MCF 10A (cell line): Measurements from ENCODE around the gene ST3GAL3. TPM values are rescaled to one million over a fixed set of nuclear protein-coding genes. Genes with fewer than 3 reads are reported as not detected.

ENCODE experiments used
- BruUV-seq: library from RNA; stranded (reverse); fragments of 400-500 nt; replicated peaks from 2 replicates; lab custom pipeline; 2021; lab: Mats Ljungman, UMichigan
- CTCF ChIA-PET: fragments of 300-600 bp; sonication (Branson Sonifier 250); formaldehyde crosslinking; extraction: SDS; loops from one replicate; lab custom pipeline; 2021; ENCODE audit warnings: antibody characterized with exemption, inconsistent platforms; lab: Yijun Ruan, JAX
- POLR2A ChIA-PET: fragments of 300-600, 350-650 bp; sonication (Branson Sonifier 250); formaldehyde crosslinking; extraction: SDS; loops from one replicate; lab custom pipeline; 2020; ENCODE audit warnings: antibody characterized with exemption, inconsistent platforms; lab: Yijun Ruan, JAX
- DNase-seq: peaks from one replicate; pipeline ENCODE4 v3.0.0-alpha.2; 2018; ENCODE audit not compliant: unreplicated experiment
- H3K27ac Mint-ChIP-seq: one replicate; pipeline ENCODE4 v1.8.0; 2022; ENCODE audit warnings: mild to moderate bottlenecking, low read depth, mixed read lengths; ENCODE audit not compliant: unreplicated experiment
- H3K27me3 Mint-ChIP-seq: one replicate; pipeline ENCODE4 v1.8.0; 2022; ENCODE audit warnings: mixed read lengths; ENCODE audit not compliant: insufficient read depth, unreplicated experiment
- H3K36me3 Mint-ChIP-seq: one replicate; pipeline ENCODE4 v1.8.0; 2022; ENCODE audit warnings: mild to moderate bottlenecking, moderate library complexity, mixed read lengths; ENCODE audit not compliant: insufficient read depth, unreplicated experiment
- H3K4me1 Mint-ChIP-seq: one replicate; pipeline ENCODE4 v1.8.0; 2022; ENCODE audit warnings: mixed read lengths; ENCODE audit not compliant: insufficient read depth, unreplicated experiment
- H3K4me3 Mint-ChIP-seq: one replicate; pipeline ENCODE4 v1.8.0; 2022; ENCODE audit warnings: mild to moderate bottlenecking, moderate library complexity, mixed read lengths; ENCODE audit not compliant: unreplicated experiment
- H3K9me3 Mint-ChIP-seq: one replicate; pipeline ENCODE4 v1.8.0; 2022; ENCODE audit warnings: mixed read lengths; ENCODE audit not compliant: unreplicated experiment
- CTCF ChIP-seq: fragments of 200-600 bp; IDR thresholded peaks from one replicate; pipeline ENCODE4 v1.8.0; 2022; ENCODE audit warnings: antibody characterized with exemption, mild to moderate bottlenecking; ENCODE audit not compliant: unreplicated experiment
- intact Hi-C: fragments of 100-400 bp; cut with micrococcal nuclease; formaldehyde crosslinking; loops from 2 replicates; pipeline ENCODE4 v1.14.1; 2022
- total RNA-seq: library from RNA; stranded (reverse); gene quantifications from 2 replicates; pipeline ENCODE4 v1.2.3, GENCODE V29; 2022

ST3GAL3 gene
- total RNA-seq, 1 experiment from 2014 or later = 24.2 TPM

- no peaks in the 10 kb centered on the region for H3K27me3 Mint-ChIP-seq
- peak; percentile 94 for DNase-seq
- CTCF ChIA-PET = no interaction called here
- peaks cover 46% of the 10 kb centered on the region for H3K4me1 Mint-ChIP-seq
- intact Hi-C loops = no loop called here
- POLR2A ChIA-PET = interaction anchor here (1.6 kb wide), 1 partner anchor 10 kb away, joined by 3 read pairs; no protein-coding TSS in a partner anchor
- H3K27ac Mint-ChIP-seq = no peak overlapping the region
- H3K4me3 Mint-ChIP-seq = no peak overlapping the region
- no peak for TF ChIP-seq CTCF
- peaks cover 20% of the 10 kb centered on the region for H3K36me3 Mint-ChIP-seq
- BruUV-seq = no TSS peak
- H3K9me3 Mint-ChIP-seq = no peaks in the 10 kb centered on the region
These were observed 129.1 kb downstream of the ST3GAL3 start for GRCh38 chr1:43836267-43836951.

- DNase-seq = no peak
- Mint-ChIP-seq H3K27ac (no peak overlapping the region), H3K4me1 (peaks cover 38% of the 10 kb centered on the region)
These were observed 131.7 kb downstream of the ST3GAL3 start for GRCh38 chr1:43839056-43839455.

GRCh38 chr1:43841321-43842174 lies 134.2 kb downstream of the ST3GAL3 start:
- POLR2A ChIA-PET = interaction anchor here (1.4 kb wide), 1 partner anchor 11 kb away, joined by 3 read pairs; no protein-coding TSS in a partner anchor

More at GRCh38 chr1:43839056-43839455, 131.7 kb downstream of the ST3GAL3 start:
- intact Hi-C loops = no loop called here
- ChIA-PET CTCF (interaction anchor here (0.7 to 1.0 kb wide), 2 partner anchors 20 to 96 kb away, joined by 4 read pairs; no protein-coding TSS in a partner anchor), POLR2A (no interaction called here)
- no peak overlapping the region for H3K4me3 Mint-ChIP-seq
- no peak for TF ChIP-seq CTCF
- H3K27me3 Mint-ChIP-seq = no peaks in the 10 kb centered on the region
- BruUV-seq = no TSS peak
- H3K9me3 Mint-ChIP-seq = peaks cover 8% of the 10 kb centered on the region
- peaks cover 27% of the 10 kb centered on the region for H3K36me3 Mint-ChIP-seq

More at GRCh38 chr1:43841321-43842174, 134.2 kb downstream of the ST3GAL3 start:
- H3K36me3 Mint-ChIP-seq = peaks cover 27% of the 10 kb centered on the region
- H3K4me1 Mint-ChIP-seq = peaks cover 15% of the 10 kb centered on the region
- no TSS peak for BruUV-seq
- intact Hi-C loops = no loop called here
- H3K27me3 Mint-ChIP-seq = no peaks in the 10 kb centered on the region
- H3K9me3 Mint-ChIP-seq = peaks cover 8% of the 10 kb centered on the region
- CTCF ChIA-PET = interaction anchor here (0.7 to 1.4 kb wide), 3 partner anchors 92 to 596 kb away, joined by 3 to 4 read pairs (median 4); no protein-coding TSS in a partner anchor
- no peak overlapping the region for H3K4me3 Mint-ChIP-seq
- TF ChIP-seq CTCF = no peak
- H3K27ac Mint-ChIP-seq = no peak overlapping the region
- no peak for DNase-seq
